DND-41 (cell line): Measurements from ENCODE around the gene DDR1.

ENCODE experiments used
- ATAC-seq: fragments of 200-7000 bp; cut with Tn5 transposase; 3 replicates; pipeline ENCODE4 v1.9.1; 2021; ENCODE audit warnings: low read depth; ENCODE audit not compliant: insufficient read depth
- DNase-seq: peaks from one replicate; pipeline ENCODE4 v3.0.0-alpha.2; 2020
- H2AFZ ChIP-seq: 2 replicates; pipeline ENCODE4 v1.6.0; 2012; ENCODE audit warnings: low read depth, low read length
- H3K27ac ChIP-seq: 2 replicates; pipeline ENCODE4 v1.5.1; 2012; ENCODE audit warnings: low read length, inconsistent platforms
- H3K27me3 ChIP-seq: fragments of 200-600 bp; sonication (generic); 2 replicates; pipeline ENCODE4 v1.6.0; 2012; ENCODE audit warnings: low read length, mild to moderate bottlenecking, inconsistent platforms; ENCODE audit not compliant: insufficient read depth, poor library complexity
- H3K36me3 ChIP-seq: 2 replicates; pipeline ENCODE4 v1.5.1; 2012; ENCODE audit warnings: low read length, inconsistent platforms; ENCODE audit not compliant: insufficient read depth
- H3K4me1 ChIP-seq: 2 replicates; pipeline ENCODE4 v1.5.1; 2012; ENCODE audit warnings: mild to moderate bottlenecking, low read length; ENCODE audit not compliant: insufficient read depth
- H3K4me2 ChIP-seq: 2 replicates; pipeline ENCODE4 v1.6.0; 2012; ENCODE audit warnings: mild to moderate bottlenecking, moderate library complexity, low read length, inconsistent platforms; ENCODE audit not compliant: insufficient read depth
- H3K4me3 ChIP-seq, 2 experiments: fragments of 200-600 bp in 1 of 2; shearing (Covaris generic) in 1 of 2; 2 replicates each; pipeline ENCODE4 v1.5.1; 2012 to 2016; ENCODE audit warnings: inconsistent platforms in 2 of 2, low read length in 2 of 2, mild to moderate bottlenecking in 2 of 2, low read depth in 1 of 2, moderate library complexity in 1 of 2
- H3K79me2 ChIP-seq: 2 replicates; pipeline ENCODE4 v1.6.0; 2012; ENCODE audit warnings: low read length, inconsistent platforms; ENCODE audit not compliant: insufficient read depth
- H3K9ac ChIP-seq: 2 replicates; pipeline ENCODE4 v1.6.0; 2012; ENCODE audit warnings: low read depth, mild to moderate bottlenecking, inconsistent platforms, low read length, moderate library complexity
- H3K9me3 ChIP-seq: 2 replicates; pipeline ENCODE4 v1.5.1; 2012; ENCODE audit warnings: low read length, moderate library complexity, mild to moderate bottlenecking, inconsistent platforms; ENCODE audit not compliant: insufficient read depth, severe bottlenecking
- H4K20me1 ChIP-seq: 2 replicates; pipeline ENCODE4 v1.6.0; 2012; ENCODE audit warnings: low read length; ENCODE audit not compliant: insufficient read depth
- CTCF ChIP-seq: IDR thresholded peaks from 2 replicates; pipeline ENCODE4 v1.5.1; 2012; ENCODE audit warnings: borderline replicate concordance, low read length, moderate library complexity, mild to moderate bottlenecking; ENCODE audit not compliant: poor library complexity, severe bottlenecking; ENCODE audit errors: extremely low read depth
- EZH2 ChIP-seq: IDR thresholded peaks from 3 replicates; pipeline ENCODE4 v1.6.1; 2012; ENCODE audit warnings: borderline replicate concordance, low read depth, mild to moderate bottlenecking, moderate library complexity, low read length, inconsistent platforms; ENCODE audit not compliant: severe bottlenecking

Gene DDR1

GRCh38 chr6:30897882-30898281 lies 13.6 kb downstream of the DDR1 start:
- no peak overlapping the region for H3K9ac ChIP-seq
- no peaks in the 10 kb centered on the region for H3K4me1 ChIP-seq
- peaks cover 56% of the 10 kb centered on the region for H3K36me3 ChIP-seq
- no peak for DNase-seq
- H3K79me2 ChIP-seq: no peaks in the 10 kb centered on the region
- ATAC-seq: no peak
- no peak overlapping the region for H3K4me3 ChIP-seq
- H2AFZ ChIP-seq: no peak overlapping the region
- no peak overlapping the region for H3K4me2 ChIP-seq
- no peaks in the 10 kb centered on the region for H4K20me1 ChIP-seq
- H3K27me3 ChIP-seq: no peaks in the 10 kb centered on the region
- H3K9me3 ChIP-seq: no peaks in the 10 kb centered on the region
- TF ChIP-seq EZH2: no peak
- TF ChIP-seq CTCF: no peak
- H3K27ac ChIP-seq: no peak overlapping the region

- no peaks in the 10 kb centered on the region for H3K9me3 ChIP-seq
- no peaks in the 10 kb centered on the region for H4K20me1 ChIP-seq
- H3K4me2 ChIP-seq: no peak overlapping the region
- no peak overlapping the region for H3K9ac ChIP-seq
- DNase-seq (no peak), ATAC-seq (no peak)
- H3K4me1 ChIP-seq: no peaks in the 10 kb centered on the region
- H3K27ac ChIP-seq: no peak overlapping the region
- H3K4me3 ChIP-seq: no peak overlapping the region
- no peaks in the 10 kb centered on the region for H3K79me2 ChIP-seq
- H3K27me3 ChIP-seq: no peaks in the 10 kb centered on the region
- no peak overlapping the region for H2AFZ ChIP-seq
- peaks cover 46% of the 10 kb centered on the region for H3K36me3 ChIP-seq
- no peak for TF ChIP-seq CTCF
- TF ChIP-seq EZH2: no peak
Observed at GRCh38 chr6:30898750-30899360, 14.5 kb downstream of the DDR1 start.

DNA sequence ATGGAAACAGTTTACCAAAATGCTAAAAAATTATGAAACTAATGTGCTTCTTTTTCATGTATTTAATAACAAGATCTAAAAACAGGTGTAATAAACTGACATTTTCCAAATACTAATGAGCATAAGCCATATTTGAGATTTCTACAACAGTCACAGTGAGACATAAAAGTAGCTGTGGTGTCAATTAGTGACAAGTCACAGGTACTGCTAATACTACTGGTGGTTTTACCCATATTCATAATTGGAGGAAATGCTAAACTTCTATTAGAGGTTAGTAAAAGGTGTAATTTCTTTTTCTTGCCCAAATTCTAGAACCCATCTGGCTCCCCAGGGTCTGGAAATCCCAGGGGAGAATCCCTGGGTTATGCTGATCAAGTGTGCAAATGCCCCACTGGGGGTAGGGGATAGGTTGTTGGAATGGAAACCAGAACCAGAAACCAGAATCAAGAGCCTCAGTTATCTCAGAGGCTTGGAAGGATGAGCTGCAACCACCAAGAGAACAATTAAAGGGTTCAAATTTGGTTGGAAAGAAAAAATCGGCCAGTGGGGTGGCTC lies 16.6 kb downstream of the DDR1 start:
- no peak for ATAC-seq
- no peaks in the 10 kb centered on the region for H3K4me1 ChIP-seq

More for the DNA sequence above, 16.6 kb downstream of the DDR1 start:
- TF ChIP-seq EZH2: no peak
- no peak for TF ChIP-seq CTCF
- H3K27ac ChIP-seq: no peak overlapping the region
- no peaks in the 10 kb centered on the region for H3K27me3 ChIP-seq
- no peak for DNase-seq
- H3K4me3 ChIP-seq: no peak overlapping the region
- H3K9me3 ChIP-seq: no peaks in the 10 kb centered on the region
- H2AFZ ChIP-seq: no peak overlapping the region
- no peak overlapping the region for H3K4me2 ChIP-seq
- H3K9ac ChIP-seq: no peak overlapping the region
- H3K36me3 ChIP-seq: peaks cover 34% of the 10 kb centered on the region
- H3K79me2 ChIP-seq: no peaks in the 10 kb centered on the region
- H4K20me1 ChIP-seq: no peaks in the 10 kb centered on the region
